GM21723 (cell line): Measurements from ENCODE around the gene CCSER1.
"Not testable (repeated sequence)": the region's sequence is repeated elsewhere in the genome, so short reads cannot be mapped to it uniquely, and the experiment has no call there.

Experiments
- ATAC-seq: cut with Tn5 transposase; IDR thresholded peaks from one replicate; pipeline ENCODE4 v1.9.1; 2021; ENCODE audit warnings: mild to moderate bottlenecking, moderate library complexity; ENCODE audit not compliant: unreplicated experiment

The CCSER1 gene

GRCh38 chr4:91108751-91109150 lies 981.6 kb downstream of the CCSER1 start:
- no peak for ATAC-seq

DNA sequence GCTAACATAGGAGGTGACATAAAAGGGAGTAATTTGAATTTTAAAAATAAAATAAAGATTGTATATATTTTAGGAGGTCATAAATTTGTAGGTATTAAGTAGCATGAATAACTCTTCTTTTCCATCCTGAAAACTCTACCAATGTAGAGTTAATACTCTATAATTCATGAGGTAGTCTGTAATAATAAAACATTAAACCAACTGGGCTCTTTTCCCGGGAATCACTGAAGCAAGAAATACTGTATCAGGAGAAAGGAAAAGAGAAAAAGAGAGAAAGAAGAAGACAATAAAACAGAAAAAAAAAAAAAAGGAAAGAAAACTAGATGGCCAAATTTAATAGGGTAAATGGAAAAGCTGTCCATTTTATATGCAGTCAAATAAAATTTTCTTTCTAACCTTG lies 984.4 kb downstream of the CCSER1 start:
- ATAC-seq: no peak

DNA sequence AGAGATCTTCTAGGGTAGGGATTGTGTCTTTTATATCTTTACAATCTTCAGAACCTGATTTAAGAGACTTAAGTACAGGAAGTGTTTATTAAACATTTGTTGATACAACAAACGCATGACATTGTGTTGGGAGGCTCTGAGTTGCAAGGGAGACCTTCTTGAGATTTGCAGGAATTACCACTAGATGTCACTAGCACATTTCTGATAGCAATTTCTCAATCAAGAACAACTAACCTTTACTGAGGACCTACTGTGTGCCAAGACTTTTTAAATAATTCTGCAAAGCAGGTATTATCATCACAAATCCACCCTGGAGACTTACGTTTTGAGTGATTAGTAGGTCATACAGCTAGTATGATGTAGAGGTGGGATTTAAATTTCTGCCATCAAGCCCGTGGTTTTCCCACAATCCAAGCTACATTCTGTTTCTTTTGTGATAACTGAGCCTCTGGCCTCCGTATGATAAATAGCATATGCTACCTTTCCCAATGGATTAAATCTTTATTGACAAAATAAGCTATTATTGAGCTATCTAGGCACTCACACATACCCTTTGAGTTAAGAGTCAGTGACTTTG lies 986.0 kb downstream of the CCSER1 start:
- no peak for ATAC-seq

- ATAC-seq: no peak
Observed at GRCh38 chr4:91114386-91114785, 987.2 kb downstream of the CCSER1 start.

DNA sequence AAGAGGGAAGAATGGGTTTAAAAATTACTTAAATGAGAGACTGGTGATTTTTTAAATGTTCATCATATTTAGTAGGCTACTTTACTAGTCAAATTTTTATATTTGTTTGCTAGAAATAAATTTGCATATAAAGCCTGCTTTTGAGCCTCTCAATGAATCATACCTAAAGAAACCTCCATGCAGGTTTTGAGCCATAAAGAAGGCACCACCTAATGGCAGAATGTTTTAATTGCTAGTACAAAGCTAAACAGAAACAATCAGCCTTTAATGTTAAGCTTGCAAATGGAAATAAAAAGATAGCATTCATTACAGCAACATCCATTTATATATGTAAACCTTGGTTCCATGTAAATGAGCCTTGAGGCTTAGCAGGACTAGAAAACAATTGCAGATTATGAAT lies 989.7 kb downstream of the CCSER1 start:
- no peak for ATAC-seq

DNA sequence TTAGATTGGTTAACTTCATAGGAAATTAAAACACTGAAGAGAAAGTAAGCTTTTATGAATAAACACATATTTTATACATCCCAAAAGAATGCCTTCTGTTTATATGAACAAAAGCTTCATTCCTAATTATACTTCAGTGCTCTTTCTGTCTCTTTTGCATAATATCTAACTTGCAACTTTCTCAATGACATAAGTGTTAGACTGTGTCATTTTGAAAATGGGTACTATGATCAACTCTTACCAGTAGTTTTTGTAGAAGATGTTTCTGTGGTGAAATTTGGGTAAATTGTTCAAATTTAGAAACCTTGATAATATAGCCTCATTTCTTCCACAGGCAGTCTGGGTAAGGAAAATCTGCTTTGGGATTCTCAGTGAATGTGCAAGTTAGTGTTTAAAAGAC lies 991.4 kb downstream of the CCSER1 start:
- ATAC-seq: no peak

- no peak for ATAC-seq
Observed at GRCh38 chr4:91123742-91124141, 996.5 kb downstream of the CCSER1 start.

DNA sequence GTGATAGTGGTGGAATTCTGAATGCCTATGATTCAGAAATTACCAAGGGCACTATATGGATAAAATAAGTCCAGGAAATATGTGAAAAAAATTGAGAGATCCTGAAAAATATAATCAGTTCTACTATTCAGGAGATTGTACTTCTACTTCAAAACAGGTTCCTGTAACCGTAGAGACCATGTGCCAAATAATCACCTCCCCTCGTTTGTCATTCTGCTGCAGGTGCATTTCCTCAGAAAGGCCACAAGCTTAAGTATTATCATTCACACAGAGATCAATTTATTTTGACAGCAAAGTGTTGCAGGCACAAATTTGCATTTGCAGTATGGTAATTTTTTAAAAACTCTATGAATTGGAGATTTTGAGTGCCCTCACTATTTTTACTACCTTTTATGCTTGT lies 1000.0 kb downstream of the CCSER1 start:
- no peak for ATAC-seq

GRCh38 chr4:91127831-91128230 lies 1000.6 kb downstream of the CCSER1 start:
- no peak for ATAC-seq

DNA sequence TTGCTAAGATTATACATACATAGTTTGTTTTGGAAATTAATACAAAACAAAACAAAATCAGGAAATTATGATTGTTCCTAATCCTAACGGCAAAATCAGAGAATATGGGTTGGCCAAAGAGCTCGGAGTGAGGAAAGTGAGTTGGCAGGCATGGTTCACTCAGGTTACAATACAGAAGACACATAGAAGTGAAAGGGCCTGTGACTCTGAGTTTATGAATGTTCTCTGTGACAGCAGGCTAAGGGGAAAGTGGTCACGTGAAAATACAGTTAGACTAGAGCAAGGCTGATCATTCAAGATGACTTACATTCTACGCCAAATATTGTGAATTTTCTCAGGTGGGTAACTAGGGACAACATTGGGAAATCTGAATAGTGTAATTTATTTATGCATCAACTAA lies 1001.3 kb downstream of the CCSER1 start:
- ATAC-seq: no peak

- no peak for ATAC-seq
Observed at GRCh38 chr4:91147067-91147466, 1019.9 kb downstream of the CCSER1 start.

- ATAC-seq: not testable (repeated sequence)
Observed at GRCh38 chr4:91154041-91154440, 1026.8 kb downstream of the CCSER1 start.

GRCh38 chr4:91167864-91168653 lies 1040.9 kb downstream of the CCSER1 start:
- ATAC-seq: not testable (repeated sequence)

GRCh38 chr4:91170768-91171167 lies 1043.6 kb downstream of the CCSER1 start:
- no peak for ATAC-seq

- ATAC-seq: no peak
Observed at GRCh38 chr4:91171217-91171616, 1044.0 kb downstream of the CCSER1 start.

GRCh38 chr4:91185061-91185460 lies 1057.9 kb downstream of the CCSER1 start:
- ATAC-seq: not testable (repeated sequence)

DNA sequence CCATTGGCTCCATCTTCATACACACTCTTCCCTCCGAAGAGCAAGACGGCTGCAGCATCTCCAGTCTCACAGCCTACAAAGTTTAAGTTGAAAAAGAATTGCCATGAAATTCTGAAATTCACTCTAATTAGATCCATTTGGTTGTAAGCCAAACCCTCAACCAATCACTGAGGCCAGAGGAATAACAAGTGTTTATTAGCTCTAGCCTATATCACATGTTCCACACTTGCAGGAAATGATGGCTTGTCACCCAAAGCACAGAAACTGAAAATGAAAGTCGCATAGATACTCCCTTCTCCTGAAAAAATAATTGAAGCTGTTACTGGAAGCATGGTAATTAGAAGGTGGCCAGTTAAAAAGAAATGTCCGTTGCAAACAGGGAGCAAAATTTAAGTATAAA lies 1071.8 kb downstream of the CCSER1 start:
- ATAC-seq: no peak

GRCh38 chr4:91207535-91207934 lies 1080.3 kb downstream of the CCSER1 start:
- ATAC-seq: no peak

DNA sequence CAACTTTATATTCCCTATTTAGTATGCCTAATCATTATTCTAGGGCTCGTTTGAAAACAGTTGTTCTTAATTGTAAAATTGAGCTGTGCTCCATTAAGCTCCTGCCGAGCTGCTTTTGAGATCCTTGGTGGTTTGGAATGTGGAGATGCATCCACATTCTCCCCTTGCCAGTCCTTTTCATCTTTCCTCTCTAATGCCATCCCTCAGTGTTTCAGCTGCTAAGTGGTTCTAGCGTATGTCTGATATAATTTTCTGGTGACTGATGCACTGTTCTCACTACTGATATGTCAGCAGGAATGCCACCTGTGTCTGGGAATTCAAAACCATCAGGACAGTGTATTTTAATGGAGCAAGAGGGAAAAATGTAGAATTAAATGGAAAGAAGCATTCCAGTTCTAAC lies 1085.0 kb downstream of the CCSER1 start:
- ATAC-seq: no peak

DNA sequence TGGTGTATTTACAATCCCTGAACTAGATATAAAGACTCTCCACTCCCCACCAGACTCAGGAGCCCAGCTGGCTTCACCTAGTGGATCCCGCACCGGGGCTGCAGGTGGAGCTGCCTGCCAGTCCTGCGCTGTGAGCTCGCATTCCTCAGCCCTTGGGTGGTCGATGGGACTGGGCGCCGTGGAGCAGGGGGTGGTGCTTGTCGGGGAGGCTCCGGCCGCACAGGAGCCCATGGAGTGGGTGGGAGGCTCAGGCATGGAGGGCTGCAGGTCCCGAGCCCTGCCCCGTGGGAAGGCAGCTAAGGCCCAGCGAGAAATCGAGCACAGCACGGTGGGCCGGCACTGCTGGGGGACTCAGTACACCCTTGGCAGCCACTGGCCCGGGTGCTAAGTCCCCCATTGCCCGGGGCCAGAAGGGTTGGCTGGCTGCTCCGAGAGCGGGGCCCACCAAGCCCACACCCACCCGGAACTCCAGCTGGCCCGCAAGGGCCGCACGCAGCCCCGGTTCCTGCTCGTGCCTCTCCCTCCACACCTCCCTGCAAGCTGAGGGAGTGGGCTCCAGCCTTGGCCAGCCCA lies 1090.7 kb downstream of the CCSER1 start:
- ATAC-seq: not testable (repeated sequence)

- ATAC-seq: no peak
Observed at GRCh38 chr4:91220315-91220714, 1093.1 kb downstream of the CCSER1 start.

DNA sequence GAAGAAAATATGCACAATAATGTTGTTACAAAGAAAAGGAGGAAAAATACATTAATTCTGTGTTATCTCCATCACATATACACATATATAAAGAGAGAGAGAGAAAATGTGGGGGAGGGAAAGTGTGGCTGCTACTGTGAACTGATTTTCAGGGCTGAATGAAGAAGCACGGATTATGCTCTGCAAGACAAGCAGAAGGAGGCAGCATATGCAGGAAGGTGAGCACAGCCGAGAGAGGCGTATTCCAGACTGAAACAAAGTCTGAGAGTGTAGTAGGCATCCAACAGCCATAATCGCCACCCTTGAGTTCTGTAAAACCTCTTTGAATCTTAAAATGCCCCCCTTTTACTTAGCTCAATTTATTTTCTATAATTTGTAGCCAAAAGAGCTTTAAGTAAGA lies 1094.8 kb downstream of the CCSER1 start:
- ATAC-seq: no peak
